HepG2 (cell line): Measurements from ENCODE around the gene NDEL1.
"Not testable (repeated sequence)": the region's sequence is repeated elsewhere in the genome, so short reads cannot be mapped to it uniquely, and the experiment has no call there.

Source experiments
- BHLHE40 ChIP-seq: IDR thresholded peaks from 2 replicates; pipeline ENCODE4 v1.6.1; 2011; ENCODE audit warnings: low read length, improper control_type of control experiment
- BRCA1 ChIP-seq: sonication (generic); formaldehyde crosslinking; IDR thresholded peaks from 2 replicates; pipeline ENCODE4 v1.4.0; 2020; ENCODE audit warnings: missing genetic modification reagents
- EHMT2 ChIP-seq: fragments of 200-600 bp; sonication (generic); IDR thresholded peaks from 2 replicates; pipeline ENCODE4 v1.7.0; 2017; ENCODE audit warnings: antibody characterized with exemption, low read depth, low read length, borderline replicate concordance
- EZH2 ChIP-seq: conservative IDR thresholded peaks from 2 replicates; pipeline ENCODE4 v1.6.1; 2012; ENCODE audit warnings: mild to moderate bottlenecking, low read depth, low read length, moderate library complexity
- FOXK1 ChIP-seq: sonication (generic); formaldehyde crosslinking; IDR thresholded peaks from 2 replicates; pipeline ENCODE4 v1.4.0; 2020; ENCODE audit warnings: low read depth, missing genetic modification reagents, borderline replicate concordance
- JUNB ChIP-seq: sonication (generic); formaldehyde crosslinking; IDR thresholded peaks from 2 replicates; pipeline ENCODE4 v1.8.0; 2022; ENCODE audit warnings: missing genetic modification reagents, mild to moderate bottlenecking, borderline replicate concordance
- MBNL3 ChIP-seq: fragments of 250-450 bp; sonication (Bioruptor Pico); conservative IDR thresholded peaks from 2 replicates; pipeline ENCODE4 v1.8.0; 2022; ENCODE audit warnings: mild to moderate bottlenecking, inconsistent platforms
- NBN ChIP-seq: fragments of 450-650 bp; conservative IDR thresholded peaks from 2 replicates; pipeline ENCODE4 v1.6.1; 2017
- SATB2 ChIP-seq: sonication (generic); formaldehyde crosslinking; IDR thresholded peaks from 2 replicates; pipeline ENCODE4 v1.5.0; 2020; ENCODE audit warnings: missing genetic modification reagents
- ZNF326 ChIP-seq: sonication (generic); formaldehyde crosslinking; IDR thresholded peaks from 2 replicates; pipeline ENCODE4 v1.4.0; 2020; ENCODE audit warnings: missing genetic modification reagents, borderline replicate concordance
- ZNF546 ChIP-seq: sonication (generic); formaldehyde crosslinking; conservative IDR thresholded peaks from 2 replicates; pipeline ENCODE4 v1.8.1; 2023; ENCODE audit warnings: mild to moderate bottlenecking, missing genetic modification reagents
- ZNF768 ChIP-seq: sonication (generic); formaldehyde crosslinking; IDR thresholded peaks from 2 replicates; pipeline ENCODE4 v1.4.0; 2020; ENCODE audit warnings: missing genetic modification reagents
- ZSCAN30 ChIP-seq: sonication (generic); formaldehyde crosslinking; IDR thresholded peaks from 2 replicates; pipeline ENCODE4 v1.5.0; 2020; ENCODE audit warnings: mild to moderate bottlenecking, missing genetic modification reagents

DNA sequence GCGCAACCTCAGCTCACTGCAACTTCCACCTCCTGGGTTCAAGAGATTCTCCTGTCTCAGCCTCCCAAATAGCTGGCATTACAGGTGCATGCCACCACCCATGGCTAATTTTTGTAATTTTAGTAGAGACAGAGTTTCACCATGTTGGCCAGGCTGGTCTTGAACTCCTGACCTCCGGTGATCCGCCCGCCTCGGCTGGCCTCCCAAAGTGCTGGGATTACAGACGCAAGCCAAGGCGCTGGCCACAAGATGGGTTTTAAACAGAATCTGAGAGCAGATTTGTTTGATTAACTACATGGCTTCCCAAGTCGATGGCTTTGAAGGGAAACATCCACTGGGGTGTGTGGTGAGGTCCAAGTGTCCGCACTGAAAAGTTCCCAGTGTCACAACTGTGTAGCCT is 41.2 kb upstream of the NDEL1 start:
- TF ChIP-seq NBN; ZNF326 (CRISPR knock-in tag); BRCA1 (CRISPR knock-in tag); ZSCAN30 (CRISPR knock-in tag); JUNB (CRISPR knock-in tag); SATB2 (CRISPR knock-in tag); ZNF768 (CRISPR knock-in tag); EZH2; FOXK1; EHMT2; ZNF546 (CRISPR knock-in tag); BHLHE40; MBNL3: not testable (repeated sequence)
